HG03280 (cell line): ENCODE data around the gene PIANP.
"Not testable (repeated sequence)": the region's sequence is repeated elsewhere in the genome, so short reads cannot be mapped to it uniquely, and the experiment has no call there.

Experiments
- ATAC-seq: cut with Tn5 transposase; IDR thresholded peaks from one replicate; pipeline ENCODE4 v1.9.1; 2021; ENCODE audit warnings: mild to moderate bottlenecking, moderate library complexity; ENCODE audit not compliant: unreplicated experiment

The PIANP gene

GRCh38 chr12:6700646-6701051 is at the start of gene PIANP:
PIANP (minus strand) TSS chr12:6700815; CDS start chr12:6698061, 2,754 bp downstream.
- ATAC-seq, result no peak

- ATAC-seq, result no peak
These were observed 48.1 kb upstream of the PIANP start for GRCh38 chr12:6748761-6749160.

- no peak for ATAC-seq
These were observed 46.6 kb upstream of the PIANP start for GRCh38 chr12:6747216-6747615.

GRCh38 chr12:6745741-6746525 is 45.3 kb upstream of the PIANP start:
- ATAC-seq, result no peak

GRCh38 chr12:6743300-6743699 is 42.7 kb upstream of the PIANP start:
- ATAC-seq, result not testable (repeated sequence)

GRCh38 chr12:6742834-6743233 is 42.2 kb upstream of the PIANP start:
- ATAC-seq, result no peak

GRCh38 chr12:6742080-6742479 is 41.5 kb upstream of the PIANP start:
- not testable (repeated sequence) for ATAC-seq

GRCh38 chr12:6736754-6737153 is 36.1 kb upstream of the PIANP start:
- ATAC-seq, result no peak

- ATAC-seq, result peak; percentile 51
These were observed 35.0 kb upstream of the PIANP start for GRCh38 chr12:6735448-6736191.

GRCh38 chr12:6734506-6735387 is 34.1 kb upstream of the PIANP start:
- no peak for ATAC-seq

GRCh38 chr12:6730169-6730568 is 29.6 kb upstream of the PIANP start:
- no peak for ATAC-seq

GRCh38 chr12:6729186-6729585 is 28.6 kb upstream of the PIANP start:
- ATAC-seq, result no peak

- ATAC-seq, result no peak
These were observed 24.7 kb upstream of the PIANP start for GRCh38 chr12:6725350-6725749.

- ATAC-seq, result peak; percentile 21
These were observed 23.8 kb upstream of the PIANP start for GRCh38 chr12:6724409-6724797.

- peak; percentile 97 for ATAC-seq
These were observed 23.2 kb upstream of the PIANP start, which contains the start of gene COPS7A for GRCh38 chr12:6723607-6724408. COPS7A (plus strand) TSS chr12:6724046; CDS start chr12:6724657, 611 bp downstream.

- no peak for ATAC-seq
These were observed 22.2 kb upstream of the PIANP start for GRCh38 chr12:6722863-6723262.

GRCh38 chr12:6716874-6717437 is 16.3 kb upstream of the PIANP start:
- no peak for ATAC-seq

GRCh38 chr12:6716031-6716873 is 15.6 kb upstream of the PIANP start:
- not testable (repeated sequence) for ATAC-seq

- no peak for ATAC-seq
These were observed 8.4 kb upstream of the PIANP start for GRCh38 chr12:6708960-6709394.
